HG02943 (cell line): ENCODE results near the gene MRAP.
"Not testable (repeated sequence)": the region's sequence is repeated elsewhere in the genome, so short reads cannot be mapped to it uniquely, and the experiment has no call there.

Source experiments
- ATAC-seq: cut with Tn5 transposase; IDR thresholded peaks from one replicate; pipeline ENCODE4 v1.9.1; 2021; ENCODE audit warnings: mild to moderate bottlenecking, low read depth, moderate library complexity; ENCODE audit not compliant: unreplicated experiment

The MRAP gene

DNA sequence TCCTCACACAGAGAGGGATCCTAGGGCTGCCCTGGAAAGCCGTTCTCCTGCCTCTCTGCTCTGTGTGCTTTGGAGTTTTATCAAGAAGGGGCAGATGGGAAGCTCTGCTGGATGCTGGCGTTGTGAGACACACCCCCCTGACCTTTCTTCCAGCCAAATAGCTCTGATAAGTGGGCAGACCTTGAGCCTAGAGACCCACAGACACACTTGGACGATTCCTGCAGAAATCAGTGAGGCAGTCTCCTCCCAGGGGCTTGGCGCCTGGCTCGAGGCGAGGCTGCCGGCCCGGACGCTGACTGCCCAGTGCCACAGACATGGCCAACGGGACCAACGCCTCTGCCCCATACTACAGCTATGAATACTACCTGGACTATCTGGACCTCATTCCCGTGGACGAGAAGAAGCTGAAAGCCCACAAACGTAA lies at the start of gene MRAP:
MRAP (plus strand) TSS at position 198 of the 424 bp plus-strand sequence; CDS start at position 315, 117 bp downstream.
- no peak for ATAC-seq

DNA sequence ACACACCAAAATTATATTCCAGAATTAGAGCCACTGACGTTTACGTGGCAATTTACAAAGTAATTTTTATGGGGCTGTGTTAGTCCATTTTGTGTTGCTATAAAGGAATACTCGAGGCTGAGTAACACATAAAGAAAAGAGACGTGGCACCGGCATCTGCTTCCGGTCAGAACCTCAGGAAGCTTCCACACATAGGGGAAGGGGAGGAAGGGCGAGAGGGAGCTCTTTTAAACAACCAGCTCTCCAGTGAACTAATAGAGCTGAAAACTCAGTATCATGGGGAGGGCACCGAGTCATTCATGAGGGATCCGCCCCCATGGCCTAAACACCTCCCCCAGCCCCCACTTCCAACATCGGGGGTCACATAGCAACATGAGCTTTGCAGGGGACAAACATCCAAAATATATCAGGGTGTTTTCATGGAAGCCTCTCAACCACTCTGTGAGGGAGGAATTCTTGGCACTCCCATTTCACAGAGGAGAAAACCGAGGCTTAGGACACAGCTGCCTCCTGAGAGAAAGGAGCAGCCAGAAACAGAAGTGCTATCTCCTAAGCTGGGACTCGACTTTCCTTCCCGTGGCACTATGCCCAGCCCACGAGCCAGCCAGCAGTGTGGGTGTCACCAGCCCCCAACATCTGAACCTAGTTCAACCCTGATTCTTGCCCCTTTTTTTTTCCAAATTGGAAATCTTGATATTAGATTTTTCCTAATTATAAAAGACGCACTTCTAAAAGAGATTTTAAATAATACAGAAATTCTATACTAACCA lies 49.0 kb upstream of the MRAP start:
- ATAC-seq: no peak

DNA sequence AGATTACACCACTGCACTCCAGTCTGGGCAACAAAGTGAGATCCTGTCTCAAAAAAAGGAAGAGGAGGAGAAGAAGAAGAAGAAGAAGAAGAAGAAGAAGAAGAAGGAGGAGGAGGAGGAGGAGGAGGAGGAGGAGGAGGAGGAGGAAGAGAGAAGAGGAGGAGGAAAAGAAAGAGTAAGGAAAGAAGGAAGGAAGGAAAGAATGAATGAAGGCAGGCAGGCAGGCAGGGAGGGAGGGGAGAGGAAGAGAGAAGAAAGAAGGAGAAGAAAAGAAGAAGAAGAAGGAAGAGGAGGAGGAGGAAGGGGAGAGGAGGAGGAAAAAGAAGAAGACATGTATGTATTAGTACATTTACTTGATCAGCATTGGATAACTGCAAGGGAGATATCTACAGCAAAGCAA lies 46.5 kb upstream of the MRAP start:
- no peak for ATAC-seq

DNA sequence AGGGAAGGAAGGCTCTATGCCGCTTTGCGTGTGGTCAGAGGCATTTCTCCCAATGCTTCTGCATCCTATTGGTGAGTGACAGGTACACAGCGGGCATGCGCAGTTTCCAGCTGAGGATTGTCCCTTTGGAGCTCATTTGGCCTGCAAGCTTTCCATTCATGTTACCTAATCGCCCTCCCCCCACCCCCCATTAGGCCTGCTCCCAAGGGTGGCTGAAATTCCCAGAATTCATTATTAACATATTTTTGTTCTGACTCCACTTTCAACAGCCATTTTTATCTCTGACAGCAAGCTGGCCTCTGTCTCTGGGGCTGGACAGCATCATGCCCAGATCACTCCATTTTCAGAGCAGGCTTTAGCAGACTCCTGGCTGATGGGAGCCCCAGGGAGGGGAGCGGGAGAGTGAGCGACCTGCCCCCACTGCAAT lies 45.4 kb upstream of the MRAP start:
- ATAC-seq: no peak

- ATAC-seq: no peak
These were observed 42.4 kb upstream of the MRAP start for GRCh38 chr21:32256251-32256650.

DNA sequence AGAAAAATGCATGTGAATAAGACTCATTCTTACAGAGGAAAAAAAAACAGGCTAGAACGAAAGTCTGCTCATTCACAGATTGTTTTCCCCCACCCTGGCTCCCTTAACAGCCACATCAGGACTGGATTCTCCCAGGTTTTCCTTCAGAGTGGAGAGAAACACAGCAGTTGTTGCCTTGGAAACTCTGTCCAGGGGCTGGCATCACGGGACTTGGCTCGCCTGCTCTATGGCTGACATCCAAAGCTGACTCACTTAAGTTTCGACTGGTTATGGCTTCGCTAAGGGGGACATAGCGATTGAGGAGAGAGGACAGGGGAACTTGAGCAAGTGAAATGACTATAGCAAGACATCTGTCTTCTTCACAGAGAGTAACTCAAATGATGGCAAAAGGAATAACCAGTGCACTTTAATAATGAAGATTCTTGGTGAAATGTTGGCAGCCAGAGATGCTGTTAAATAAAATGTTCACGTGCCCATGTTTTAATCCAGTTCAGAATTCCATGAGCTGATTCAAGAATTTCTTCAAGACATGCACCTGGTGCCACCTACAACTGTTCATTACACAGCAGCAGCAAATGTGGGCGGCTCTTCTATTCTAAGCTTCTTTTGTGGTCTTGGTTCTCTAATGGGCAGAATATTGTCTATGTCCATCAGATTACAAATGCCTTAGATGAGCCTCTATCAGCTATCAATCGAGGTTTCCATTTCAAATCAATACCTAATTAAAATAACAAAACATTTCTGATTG lies 41.6 kb upstream of the MRAP start:
- no peak for ATAC-seq

DNA sequence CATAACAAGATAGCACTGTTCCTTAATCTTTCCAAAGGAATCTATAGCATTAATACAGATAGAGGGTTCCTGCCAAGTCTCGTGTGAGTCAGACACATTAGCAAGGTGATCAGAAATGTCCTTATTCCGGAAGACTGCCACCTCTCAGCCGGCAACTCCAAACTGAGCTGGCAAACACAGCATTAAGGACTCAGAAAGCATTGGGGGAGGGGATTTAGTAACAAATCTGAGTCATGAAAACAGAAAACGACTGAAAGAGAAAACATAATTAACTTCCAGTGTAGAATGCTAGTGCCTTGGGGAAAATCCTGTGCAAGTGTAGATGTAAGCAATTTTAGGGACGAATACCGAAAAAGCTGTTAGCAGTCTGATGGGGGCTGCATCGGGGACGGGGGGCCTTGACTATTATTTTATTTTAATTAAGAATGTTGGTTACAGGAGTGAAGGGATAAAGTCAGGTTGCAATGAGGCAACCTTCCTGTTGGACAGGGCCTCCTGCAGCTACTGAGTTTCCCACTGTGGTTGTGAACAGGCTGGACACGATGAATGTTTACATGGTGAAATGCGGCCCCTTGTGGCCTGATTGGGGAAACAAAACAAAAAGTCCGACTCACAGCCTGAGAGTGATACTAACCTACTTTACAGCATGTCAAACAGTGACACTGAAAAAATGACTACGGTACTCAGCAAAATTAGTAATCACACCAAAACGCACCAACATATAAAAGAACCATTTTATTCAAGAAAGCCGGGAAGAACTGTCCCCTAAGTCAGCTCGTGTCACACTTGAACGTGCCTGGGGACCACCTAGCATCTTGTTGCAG lies 40.5 kb upstream of the MRAP start:
- no peak for ATAC-seq

DNA sequence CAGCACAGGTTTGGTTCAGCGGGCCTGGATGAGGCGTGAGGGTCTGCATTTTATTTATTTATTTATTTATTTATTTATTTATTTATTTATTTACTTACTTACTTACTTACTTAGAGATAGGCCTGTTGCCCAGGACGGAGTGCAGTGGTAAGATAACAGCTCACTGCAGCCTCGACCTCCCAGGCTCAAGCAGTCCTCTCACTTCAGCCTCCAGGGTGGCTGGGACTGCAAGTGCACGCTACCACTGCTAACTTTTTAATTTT lies 39.9 kb upstream of the MRAP start:
- ATAC-seq: not testable (repeated sequence)

- ATAC-seq: no peak
These were observed 38.5 kb upstream of the MRAP start for GRCh38 chr21:32260130-32260529.

DNA sequence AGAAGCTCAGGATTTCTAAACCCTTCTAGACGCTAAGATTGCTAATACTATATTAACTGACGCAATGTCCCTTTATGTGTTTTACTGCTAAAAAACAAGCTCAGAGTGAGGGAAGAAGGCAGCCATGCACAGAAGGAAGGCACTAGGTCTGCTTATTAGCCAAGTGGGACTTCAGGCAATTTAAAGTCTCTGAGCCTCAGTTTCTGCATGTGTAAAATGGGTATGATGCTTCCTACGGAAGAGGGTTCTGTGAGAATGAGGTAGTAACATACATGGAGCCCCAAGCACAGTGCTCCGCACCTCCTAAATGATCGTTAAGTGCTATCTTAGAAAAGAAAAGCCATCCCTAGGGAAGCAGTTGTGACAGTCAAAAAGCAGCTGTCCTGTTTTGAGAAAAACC lies 36.7 kb upstream of the MRAP start:
- no peak for ATAC-seq

- not testable (repeated sequence) for ATAC-seq
These were observed 33.3 kb upstream of the MRAP start for GRCh38 chr21:32265321-32265720.

GRCh38 chr21:32270748-32271147 lies 27.9 kb upstream of the MRAP start:
- ATAC-seq: no peak

GRCh38 chr21:32276671-32277070 lies 22.0 kb upstream of the MRAP start:
- ATAC-seq: no peak

GRCh38 chr21:32278103-32278502 lies 20.6 kb upstream of the MRAP start:
- ATAC-seq: no peak

DNA sequence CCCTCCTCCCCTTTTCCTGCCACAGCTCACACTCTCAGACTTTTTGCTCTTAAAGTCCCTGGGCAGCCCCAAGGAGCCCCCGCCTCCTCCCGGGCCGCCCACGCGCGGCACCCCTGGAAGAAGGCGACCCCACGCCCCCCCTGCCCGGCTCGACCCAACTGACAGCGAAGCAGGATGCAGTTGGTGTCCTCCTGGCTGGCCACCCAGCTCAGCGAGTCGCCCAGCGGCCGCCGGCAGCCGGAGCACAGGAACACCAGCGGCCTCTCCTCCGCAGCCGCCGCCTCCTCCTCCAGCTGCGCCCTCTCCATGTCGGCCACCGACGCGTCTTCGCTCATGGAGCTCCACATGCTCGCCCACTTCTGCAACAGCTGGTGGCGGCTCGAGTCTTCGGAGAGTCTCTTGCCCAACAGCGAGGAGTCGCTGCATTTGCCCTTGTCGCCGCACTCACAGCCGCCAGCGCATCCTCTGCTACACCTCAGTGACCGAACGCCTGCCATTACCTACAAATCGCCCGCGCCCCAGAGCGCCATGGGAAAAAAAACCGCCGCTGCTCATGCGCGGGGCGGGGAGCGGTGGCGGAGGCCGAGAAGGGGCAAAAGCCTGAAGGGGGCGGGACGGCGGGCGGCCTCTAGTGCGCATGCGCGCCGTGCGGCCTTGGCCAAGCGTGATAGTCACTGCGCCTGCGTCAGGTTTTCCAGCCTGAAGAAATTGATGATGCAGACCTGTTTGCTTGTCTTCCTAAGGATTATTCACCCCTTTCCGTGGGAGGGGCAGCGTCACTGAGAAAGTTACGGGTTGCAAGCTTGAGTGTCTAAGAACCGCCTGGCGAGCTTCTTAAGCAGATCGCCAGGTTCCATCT lies 19.9 kb upstream of the MRAP start, which contains the start of gene MIS18A:
MIS18A (minus strand) TSS at position 532 of the 859 bp plus-strand sequence; CDS start at position 497, 35 bp downstream.
- ATAC-seq: peak; percentile 86

- peak; percentile 31 for ATAC-seq
These were observed 19.3 kb upstream of the MRAP start for GRCh38 chr21:32279377-32279680.

GRCh38 chr21:32281531-32281930 lies 17.1 kb upstream of the MRAP start:
- ATAC-seq: no peak

DNA sequence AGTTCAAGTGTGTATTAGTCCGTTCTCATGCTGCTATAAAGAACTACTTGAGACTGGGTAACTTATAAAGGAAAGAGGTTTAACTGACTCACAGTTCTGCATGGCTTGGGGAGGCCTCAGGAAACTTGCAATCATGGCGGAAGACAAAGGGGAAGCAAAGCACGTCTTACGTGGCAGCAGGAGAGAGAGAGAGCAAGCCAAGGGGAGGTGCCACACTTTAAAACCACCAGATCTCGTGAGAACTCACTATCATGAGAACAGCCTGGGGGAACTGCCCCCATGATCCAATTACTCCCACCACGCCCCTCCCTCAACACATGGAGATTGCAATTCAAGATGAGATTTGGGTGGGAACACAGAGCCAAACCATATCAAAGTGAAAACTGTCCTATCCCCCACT lies 15.7 kb upstream of the MRAP start:
- ATAC-seq: no peak

GRCh38 chr21:32285476-32285875 lies 13.2 kb upstream of the MRAP start:
- ATAC-seq: no peak

- ATAC-seq: no peak
These were observed 1.2 kb upstream of the MRAP start for GRCh38 chr21:32297449-32297848.
